Heart right ventricle (tissue), 16 donors: ENCODE measurements around the gene DHRS9. TPM values are rescaled to one million over a fixed set of nuclear protein-coding genes. Genes with fewer than 3 reads are reported as not detected.

Source experiments
- ATAC-seq, 8 donors: fragments of 200-7000 bp; cut with Tn5 transposase; one replicate each; pipeline ENCODE4 v1.9.1; 2020; ENCODE audit warnings: mild to moderate bottlenecking in 8 of 8, moderate library complexity in 8 of 8, moderate number of reproducible peaks in 1 of 8
- DNase-seq, 2 donors: peaks; one replicate each; pipeline ENCODE4 v3.0.0-alpha.2; 2020
- H3K27ac ChIP-seq, 10 donors: fragments of 200-600 bp; sonication (generic) in 2 of 10; one replicate each; pipeline versions ENCODE4 v1.5.0 to v1.8.0; 2020 to 2022; ENCODE audit warnings: mild to moderate bottlenecking in 3 of 10
- H3K27me3 ChIP-seq, 7 donors: fragments of 200-600 bp; one replicate each; pipeline ENCODE4 v1.8.0; 2021 to 2022; ENCODE audit warnings: mild to moderate bottlenecking in 2 of 7
- H3K36me3 ChIP-seq, 9 donors: fragments of 200-600 bp; sonication (generic) in 1 of 9; one replicate each; pipeline versions ENCODE4 v1.5.0 to v1.8.0; 2020 to 2022; ENCODE audit warnings: mild to moderate bottlenecking in 2 of 9
- H3K4me1 ChIP-seq, 9 donors: fragments of 200-600 bp; sonication (generic) in 1 of 9; one replicate each; pipeline versions ENCODE4 v1.5.0 to v1.8.0; 2020 to 2022; ENCODE audit warnings: mild to moderate bottlenecking in 4 of 9
- H3K4me3 ChIP-seq, 10 donors: fragments of 200-600 bp; sonication (generic) in 2 of 10; one replicate each; pipeline versions ENCODE4 v1.5.0 to v1.8.0; 2020 to 2022; ENCODE audit warnings: mild to moderate bottlenecking in 7 of 10, moderate library complexity in 2 of 10
- H3K9me3 ChIP-seq, 11 donors: fragments of 200-600 bp in 10 of 11; sonication (generic) in 2 of 11; one replicate each; pipeline versions ENCODE4 v1.5.0 to v1.8.0; 2013 to 2022; ENCODE audit warnings: mild to moderate bottlenecking in 2 of 11, control low read depth in 1 of 11, moderate library complexity in 1 of 11
- CTCF ChIP-seq, 9 donors: fragments of 200-600 bp; sonication (generic) in 2 of 9; IDR thresholded peaks; one replicate each; pipeline versions ENCODE4 v1.5.0 to v1.8.0; 2021 to 2022; ENCODE audit warnings: antibody characterized with exemption in 9 of 9, mild to moderate bottlenecking in 5 of 9, moderate library complexity in 1 of 9
- WGBS, 2 donors: extraction: QIAGEN DNeasy Blood & Tissue Kit; methylation state at CpG; one replicate each; pipeline ENCODE4 v1.1.7; 2013; ENCODE audit warnings: inconsistent platforms in 1 of 2; 5-methylcytosine and 5-hydroxymethylcytosine counted together
- intact Hi-C, 10 donors: fragments of 100-400 bp; cut with DNase I; formaldehyde crosslinking; loops; one replicate each; pipeline versions ENCODE4 v1.11.1 to v1.14.2; 2022
- polyA plus RNA-seq, 2 donors: library from polyadenylated mRNA; stranded (reverse); fragments of 200-250 nt; gene quantifications; one replicate each; pipeline ENCODE4 v1.2.3, GENCODE V29; 2013
- total RNA-seq, 10 donors: library from RNA; stranded (reverse); fragmentation: NEBNext Ultra II Directional in 3 of 10; extraction: Animal tissue kit (Norgen Biotek cat#: 25700) in 3 of 10; gene quantifications; one replicate each; pipeline versions ENCODE4 v1.2.1 to v1.2.4, GENCODE V29; 2021 to 2023
- donor health status: Arrhythmogenic right ventricular cardiomyopathy.
- donor health status: ischemic (EF 13 %, LVEDD 7.1; RV severe dilation, severe dysfunction).
- donor health status: healthy with polysubstance abuse.
- donor health status: DM: no; HTN: yes; CAD: no.
- donor health status: DM: no; HTN: no; CAD: no.
- donor health status: ischemic (EF 25% LVEDD 6.9; RV normal size, moderate dysfunction).
- donor health status: ischemic (EF 25% LVEDD 5.7; RV mildly dilated, moderate dysfunction).
- donor health status: healthy.
- donor health status: DM: yes; HTN: yes; CAD: no.
- donor health status: Ischemic cardiomyopathy.
- donor health status: ischemic (EF 35%, LVEDD 5.7; RV mildly dilated, moderate dysfunction).
- donor health status: nonischemic (EF 11% LVEDD 7.7; RV severe dilation, severe dysfunction).
- donor health status: DM: yes; HTN: yes; CAD: no.
- donor health status: PGD.
- donor health status: ischemic (EF 29% LVEDD 5.4; RV normal size, mild dysfunction).
- donor health status: nonischemic (EF 23%, LVEDD 6.1; RV moderate dilation, normal function).

DHRS9 gene
- total and polyA plus RNA-seq, 12 donors: 0.17 to 10.4 (median 1.5) TPM

- H3K4me3 ChIP-seq: no peak overlapping the region
- DNase-seq (peak in 1 of 2 donors; percentile 51), ATAC-seq (peak in 5 of 8 donors; percentile 37 to 67 (median 57))
- intact Hi-C loops: loop anchor here in 5 of 10 donors (2.0 to 5.0 kb wide), 3 partner anchors 31 to 180 kb away; no protein-coding TSS in a partner anchor
- 39 to 43% methylated on average over 10 of the region's 10 CpGs for WGBS, 2 donors
- H3K36me3 ChIP-seq: no peaks in the 10 kb centered on the region
- peaks cover 0 to 15% (median 0%) of the 10 kb centered on the region in 9 donors for H3K4me1 ChIP-seq
- H3K27me3 ChIP-seq: no peaks in the 10 kb centered on the region
- no peaks in the 10 kb centered on the region for H3K9me3 ChIP-seq
- TF ChIP-seq CTCF (IDR thresholded peaks at IDR 0.05): peak; percentile 34 to 82 (median 73)
- H3K27ac ChIP-seq: no peak overlapping the region
Observed at GRCh38 chr2:169141713-169142352, 72.5 kb downstream of the DHRS9 start.

- Histone ChIP-seq H3K27ac (no peak overlapping the region), H3K4me1 (peaks cover 0 to 2% (median 0%) of the 10 kb centered on the region in 9 donors), H3K27me3 (no peaks in the 10 kb centered on the region), H3K36me3 (no peaks in the 10 kb centered on the region), H3K4me3 (no peak overlapping the region), H3K9me3 (no peaks in the 10 kb centered on the region)
- no peak for ATAC-seq
- no peak for TF ChIP-seq CTCF (IDR thresholded peaks at IDR 0.05)
- intact Hi-C loops: loop anchor here in 4 of 10 donors (5.0 kb wide), 2 partner anchors 37 to 182 kb away; no protein-coding TSS in a partner anchor
- WGBS, 2 donors: 59 to 60% methylated on average over 3 of the region's 3 CpGs
- no peak for DNase-seq
Observed at GRCh38 chr2:169143998-169144397, 74.6 kb downstream of the DHRS9 start.

Other genes with a start within 250 kb of the DHRS9 start
- gene SPC25, start 179.1 kb upstream of the DHRS9 start, total RNA-seq: 1 to 10 TPM in 1 of 10 donors, under 1 TPM in 5, not detected in 4; 0.17 to 3.7 (median 0.50) TPM
- gene SPC25, start 179.1 kb upstream of the DHRS9 start, polyA plus RNA-seq: under 1 TPM in 1 of 2 donors, not detected in 1; 0.10 TPM
- gene G6PC2, start 168.3 kb upstream of the DHRS9 start, total RNA-seq: under 1 TPM in 3 of 10 donors, not detected in 7; 0.07 to 0.15 (median 0.11) TPM
- gene G6PC2, start 168.3 kb upstream of the DHRS9 start, polyA plus RNA-seq: not detected
- under 1 TPM in 3 of 10 donors, not detected in 7; 0.05 to 0.23 (median 0.06) TPM for gene ABCB11, start 38.2 kb upstream of the DHRS9 start, total RNA-seq
- gene ABCB11, start 38.2 kb upstream of the DHRS9 start, polyA plus RNA-seq: under 1 TPM; 0.01 to 0.07 TPM